ENCODE measurements around the gene KREMEN1. TPM values are rescaled to one million over a fixed set of nuclear protein-coding genes. Genes with fewer than 3 reads are reported as not detected.

KREMEN1 gene
- total RNA-seq, 1 experiment from 2014 or later: 31.9 TPM

- ATAC-seq (no peak), DNase-seq (ENCODE audit: low read depth, low spot score) (no peak)
- Histone ChIP-seq H3K4me2 (ENCODE audit: low read length) (no peak overlapping the region), H3K36me3 (ENCODE audit: control insufficient read depth in 1 of 2, insufficient read depth in 2 of 2, low read length in 2 of 2) (no peaks in the 10 kb centered on the region), H4K20me1 (ENCODE audit: insufficient read depth) (no peaks in the 10 kb centered on the region), H3K79me2 (ENCODE audit: insufficient read depth, low read length) (no peaks in the 10 kb centered on the region), H2AFZ (ENCODE audit: low read depth, low read length, poor library complexity, severe bottlenecking) (no peak overlapping the region), H3K9me3 (ENCODE audit: control insufficient read depth in 1 of 2, insufficient read depth in 1 of 2, low read depth in 1 of 2, low read length in 2 of 2) (no peaks in the 10 kb centered on the region), H3K27me3 (ENCODE audit: insufficient read depth, low read length) (no peaks in the 10 kb centered on the region), H3K27ac (ENCODE audit: low read depth, low read length) (no peak overlapping the region), H3K9ac (ENCODE audit: low read length) (no peak overlapping the region), H3K9me2 (ENCODE audit: insufficient read depth) (no peaks in the 10 kb centered on the region), H3K4me3 (replicated peaks in 1 of 2; ENCODE audit: low read depth in 1 of 2, low read length in 2 of 2) (no peak overlapping the region), H3K4me1 (ENCODE audit: control insufficient read depth in 1 of 2, insufficient read depth in 2 of 2, low read length in 2 of 2) (peaks cover 12 to 16% of the 10 kb centered on the region in 2 experiments)
- CTCF ChIA-PET: no interaction called here
- RAD21 ChIA-PET (ENCODE audit: low non-redundant PET in 1 of 2, low total read pairs in 2 of 2, uncharacterized antibody in 2 of 2, unreplicated experiment in 2 of 2): no interaction called here
- TF ChIP-seq CBX3 (IDR thresholded peaks at IDR 0.05; ENCODE audit: low read depth) (no peak), ZNF274 (IDR thresholded peaks at IDR 0.05; ENCODE audit: low read depth, low read length) (no peak), JUND (IDR thresholded peaks at IDR 0.05) (no peak), EZH2 (IDR thresholded peaks at IDR 0.05) (no peak), POLR2AphosphoS5 (IDR thresholded peaks at IDR 0.05; ENCODE audit: low read depth, low read length) (no peak), YY1 (IDR thresholded peaks at IDR 0.05; ENCODE audit: extremely low read depth, insufficient replicate concordance, low read depth, low read length) (no peak), ZFX (IDR thresholded peaks at IDR 0.05) (no peak)
- BruUV-seq (replicated peaks): no TSS peak
- intact Hi-C loops (cut with micrococcal nuclease): loop anchor here (10.0 kb wide), 1 partner anchor 1384 kb away; no protein-coding TSS in a partner anchor
- POLR2A ChIA-PET: no interaction called here
Measured at GRCh38 chr22:29078869-29079207, 6.0 kb downstream of the KREMEN1 start.

GRCh38 chr22:29079218-29079901 is 6.5 kb downstream of the KREMEN1 start:
- ATAC-seq: no peak
- no peak overlapping the region for H3K27ac ChIP-seq (ENCODE audit: low read depth, low read length)
- intact Hi-C loops (cut with micrococcal nuclease): loop anchor here (10.0 kb wide), 1 partner anchor 1385 kb away; no protein-coding TSS in a partner anchor
- H3K4me1 ChIP-seq (ENCODE audit: control insufficient read depth in 1 of 2, insufficient read depth in 2 of 2, low read length in 2 of 2): peaks cover 6 to 13% of the 10 kb centered on the region in 2 experiments
- H3K4me2 ChIP-seq (ENCODE audit: low read length): no peak overlapping the region
- no peak overlapping the region for H2AFZ ChIP-seq (ENCODE audit: low read depth, low read length, poor library complexity, severe bottlenecking)
- no peaks in the 10 kb centered on the region for H3K27me3 ChIP-seq (ENCODE audit: insufficient read depth, low read length)
- H3K36me3 ChIP-seq (ENCODE audit: control insufficient read depth in 1 of 2, insufficient read depth in 2 of 2, low read length in 2 of 2): no peaks in the 10 kb centered on the region
- CTCF ChIA-PET: no interaction called here
- no peaks in the 10 kb centered on the region for H3K9me3 ChIP-seq (ENCODE audit: control insufficient read depth in 1 of 2, insufficient read depth in 1 of 2, low read depth in 1 of 2, low read length in 2 of 2)
- POLR2A ChIA-PET: no interaction called here
- H3K9me2 ChIP-seq (ENCODE audit: insufficient read depth): no peaks in the 10 kb centered on the region
- H4K20me1 ChIP-seq (ENCODE audit: insufficient read depth): no peaks in the 10 kb centered on the region
- no peak for DNase-seq (ENCODE audit: low read depth, low spot score)
- BruUV-seq (replicated peaks): no TSS peak
- no peaks in the 10 kb centered on the region for H3K79me2 ChIP-seq (ENCODE audit: insufficient read depth, low read length)
- no peak overlapping the region for H3K4me3 ChIP-seq (replicated peaks in 1 of 2; ENCODE audit: low read depth in 1 of 2, low read length in 2 of 2)
- RAD21 ChIA-PET (ENCODE audit: low non-redundant PET in 1 of 2, low total read pairs in 2 of 2, uncharacterized antibody in 2 of 2, unreplicated experiment in 2 of 2): no interaction called here
- no peak overlapping the region for H3K9ac ChIP-seq (ENCODE audit: low read length)
- no peak for TF ChIP-seq CTCF (IDR thresholded peaks at IDR 0.05 in 2 of 3, conservative IDR thresholded peaks at IDR 0.05 in 1 of 3; ENCODE audit: borderline replicate concordance in 1 of 3, insufficient read depth in 1 of 3, low read depth in 2 of 3, low read length in 2 of 3)
- TF ChIP-seq YY1 (IDR thresholded peaks at IDR 0.05; ENCODE audit: extremely low read depth, insufficient replicate concordance, low read depth, low read length): no peak
- TF ChIP-seq RAD21 (IDR thresholded peaks at IDR 0.05; ENCODE audit: low read depth): no peak
- no peak for TF ChIP-seq EZH2phosphoT487 (IDR thresholded peaks at IDR 0.05; ENCODE audit: borderline replicate concordance)
- TF ChIP-seq EZH2 (IDR thresholded peaks at IDR 0.05): no peak
- no peak for TF ChIP-seq ZNF274 (IDR thresholded peaks at IDR 0.05; ENCODE audit: low read depth, low read length)
- no peak for TF ChIP-seq JUND (IDR thresholded peaks at IDR 0.05)
- TF ChIP-seq SRF (IDR thresholded peaks at IDR 0.05; ENCODE audit: low read depth): no peak
- no peak for TF ChIP-seq SP1 (IDR thresholded peaks at IDR 0.05; ENCODE audit: low read depth)
- no peak for TF ChIP-seq MAX (IDR thresholded peaks at IDR 0.05)
- no peak for TF ChIP-seq CEBPB (IDR thresholded peaks at IDR 0.05; ENCODE audit: low read depth)
- TF ChIP-seq REST (IDR thresholded peaks at IDR 0.05; ENCODE audit: low read depth): no peak
- TF ChIP-seq FOSL1 (IDR thresholded peaks at IDR 0.05; ENCODE audit: low read depth): no peak
